ENCODE data around the gene REXO4. TPM values are rescaled to one million over a fixed set of nuclear protein-coding genes. Genes with fewer than 3 reads are reported as not detected.

The REXO4 gene
- total RNA-seq, result 14.7 TPM

DNA sequence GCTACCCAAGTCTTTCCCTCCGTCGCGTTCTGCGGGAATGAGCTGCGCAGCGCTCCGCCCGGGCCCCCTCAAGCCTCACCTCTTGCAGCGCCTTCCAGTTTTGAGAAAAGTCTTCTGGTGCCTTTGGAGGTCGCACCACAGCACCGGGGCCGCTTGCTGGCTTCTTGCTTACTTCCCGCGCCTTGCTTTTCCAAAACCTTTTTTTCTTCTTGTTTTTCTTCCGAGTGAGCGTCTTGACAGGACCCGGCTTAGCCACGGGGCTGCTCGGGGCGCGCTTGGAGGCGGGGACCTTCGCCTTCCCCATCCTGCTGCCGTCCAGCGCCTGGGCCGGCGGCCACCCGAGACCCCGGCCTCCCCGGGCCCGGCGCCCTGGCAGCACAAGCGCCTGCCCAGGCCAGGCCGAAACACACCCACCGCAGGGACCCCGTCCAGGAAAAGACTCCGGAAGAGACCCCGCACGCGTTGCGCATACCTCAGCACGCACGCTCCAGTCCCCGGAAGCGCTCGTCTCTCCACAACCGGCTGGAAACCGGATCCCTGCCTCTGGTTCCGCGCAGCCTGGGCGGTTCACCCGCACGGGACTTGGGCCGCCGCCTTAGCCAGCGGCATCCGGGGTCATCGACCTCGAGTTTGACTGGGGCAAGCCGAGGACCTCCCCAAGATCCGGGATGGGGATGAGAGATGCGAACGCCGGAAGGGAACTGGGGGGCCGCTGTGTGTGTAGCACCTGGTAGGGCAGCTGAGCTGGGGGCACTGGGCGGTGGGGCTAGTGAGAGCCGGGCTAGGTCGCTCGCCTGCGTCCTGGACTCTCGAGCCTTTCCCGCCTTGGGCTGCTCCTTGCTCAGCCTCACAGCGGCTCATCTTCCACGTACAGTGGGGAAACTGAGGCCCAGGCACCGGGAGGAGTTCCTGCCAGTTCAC lies at the start of gene REXO4:
REXO4 (minus strand) TSS at position 470 of the 921 bp plus-strand sequence; CDS start at position 304, 166 bp downstream.

GRCh38 chr9:133459476-133460404 lies 41.9 kb upstream of the REXO4 start, which contains the start of gene CACFD1:
Gene CACFD1, plus strand, starts transcription at chr9:133459978. Its CDS starts 89 bp downstream, at chr9:133460067.

GRCh38 chr9:133421615-133422542 lies 4.1 kb upstream of the REXO4 start, which contains the start of gene ADAMTS13:
Gene ADAMTS13, plus strand, starts transcription at chr9:133422367. Its CDS starts 77 bp downstream, at chr9:133422444.

DNA sequence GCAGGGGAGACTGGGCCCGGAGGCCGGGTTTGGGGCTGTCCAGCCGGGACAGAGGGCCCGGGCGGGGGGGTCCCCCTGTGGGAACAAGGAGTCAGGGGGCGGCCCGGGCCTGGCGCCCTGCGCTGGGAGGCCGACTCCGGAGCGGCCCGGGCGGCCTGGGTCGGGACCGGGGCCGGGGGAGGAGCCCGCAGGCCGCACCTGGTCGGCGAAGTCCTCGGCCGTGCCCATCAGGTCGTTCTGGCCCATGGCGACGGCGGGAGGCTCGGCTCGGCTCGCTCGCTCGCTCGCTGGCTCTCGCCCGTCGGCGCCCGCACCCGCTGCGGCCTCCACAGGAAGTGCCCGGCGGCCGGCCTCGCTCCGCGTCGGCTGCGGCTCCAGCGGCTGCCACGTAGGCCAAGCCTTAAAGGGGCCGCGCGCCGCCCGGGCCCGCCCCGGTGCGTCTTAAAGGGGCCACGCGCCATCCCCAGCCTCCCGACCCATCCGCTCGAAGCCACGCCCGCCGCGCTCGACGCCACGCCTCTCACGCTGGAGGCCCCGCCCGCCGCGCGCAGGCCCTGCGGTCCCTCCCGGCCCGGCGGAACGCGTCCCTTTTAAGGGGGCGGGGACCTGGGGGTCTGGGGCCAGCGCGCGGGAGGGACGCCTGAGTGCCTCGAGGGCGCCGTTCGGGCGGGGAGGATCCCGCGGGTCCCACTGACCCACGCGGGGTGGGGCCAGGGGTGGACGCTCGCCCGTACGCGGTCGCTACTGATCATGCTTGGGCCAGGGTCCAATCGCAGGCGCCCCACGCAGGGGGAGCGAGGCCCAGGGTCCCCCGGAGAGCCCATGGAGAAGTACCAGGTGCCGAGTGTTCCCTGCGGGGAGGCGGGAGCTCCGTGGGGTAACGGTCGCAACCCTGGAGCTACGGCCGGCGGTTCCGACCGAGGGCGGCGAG lies 41.8 kb downstream of the REXO4 start, which contains the start of the genes STKLD1 and SURF4:
STKLD1 (plus strand) TSS at position 643 of the 931 bp plus-strand sequence; CDS start at position 751, 108 bp downstream.
SURF4 (minus strand) TSS at position 337 of the 931 bp plus-strand sequence; CDS start at position 246, 91 bp downstream.

DNA sequence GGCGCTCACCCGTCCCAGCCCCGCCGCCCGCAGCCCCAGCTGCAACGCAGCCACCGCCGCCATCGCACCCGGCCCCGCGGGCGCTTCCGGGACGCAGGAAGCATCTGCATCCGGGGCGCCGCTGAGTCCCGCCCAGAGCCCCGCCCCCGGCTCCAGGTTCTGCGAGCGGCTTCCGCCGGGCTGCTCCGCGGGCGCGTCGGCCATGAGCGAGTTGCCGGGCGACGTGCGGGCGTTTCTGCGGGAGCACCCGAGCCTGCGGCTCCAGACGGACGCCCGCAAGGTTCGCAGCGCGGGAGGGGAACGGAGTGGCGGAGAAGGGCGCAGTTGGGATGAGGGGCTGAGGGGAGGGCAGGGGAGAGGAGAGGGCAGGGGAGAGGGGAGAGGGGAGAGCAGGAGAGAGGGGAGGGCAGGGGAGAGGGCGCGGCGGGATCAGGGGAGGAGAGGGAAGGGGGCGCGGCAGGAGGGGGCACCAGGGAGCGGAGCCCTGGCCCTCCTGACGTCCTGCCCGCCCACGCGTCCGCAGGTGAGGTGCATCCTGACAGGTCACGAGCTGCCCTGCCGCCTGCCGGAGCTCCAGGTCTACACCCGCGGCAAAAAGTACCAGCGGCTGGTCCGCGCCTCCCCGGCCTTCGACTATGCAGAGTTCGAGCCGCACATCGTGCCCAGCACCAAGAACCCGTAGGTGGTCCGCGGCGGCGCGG lies 61.3 kb downstream of the REXO4 start, which contains the start of the genes SURF1 and SURF2:
SURF1 (minus strand) TSS at position 97 of the 701 bp plus-strand sequence; CDS start at position 63, 34 bp downstream.
SURF2 (plus strand) TSS at position 160 of the 701 bp plus-strand sequence; CDS start at position 203, 43 bp downstream.

Other genes starting within 250 kb of the REXO4 start
- gene OBP2B, start 208.8 kb downstream of the REXO4 start, total RNA-seq, result not detected
- not detected for gene ABO, start 142.8 kb downstream of the REXO4 start, total RNA-seq
- gene SURF6, start 81.8 kb downstream of the REXO4 start, total RNA-seq, result 17.5 TPM
- 34.4 TPM for gene MED22, start 69.9 kb downstream of the REXO4 start, total RNA-seq
- 912 TPM for gene RPL7A, start 69.8 kb downstream of the REXO4 start, total RNA-seq
- gene SURF1, start 61.5 kb downstream of the REXO4 start, total RNA-seq, result 10.6 TPM
- 14.1 TPM for gene SURF2, start 61.5 kb downstream of the REXO4 start, total RNA-seq
- gene SURF4, start 42.0 kb downstream of the REXO4 start, total RNA-seq, result 66.4 TPM
- gene STKLD1, start 41.6 kb downstream of the REXO4 start, total RNA-seq, result 1.6 TPM
- gene ADAMTS13, start 4.4 kb upstream of the REXO4 start, total RNA-seq, result 2.5 TPM
- gene CACFD1, start 42.0 kb upstream of the REXO4 start, total RNA-seq, result 27.2 TPM
- 17.2 TPM for gene SLC2A6, start 61.1 kb upstream of the REXO4 start, total RNA-seq
- not detected for gene MYMK, start 106.9 kb upstream of the REXO4 start, total RNA-seq
- gene ADAMTSL2, start 116.7 kb upstream of the REXO4 start, total RNA-seq, result 3.8 TPM
- gene FAM163B, start 191.4 kb upstream of the REXO4 start, total RNA-seq, result 17.2 TPM
- gene DBH, start 218.4 kb upstream of the REXO4 start, total RNA-seq, result not detected

Data from parietal lobe (tissue), 1 donor.